ENCODE measurements around the gene SBDS. TPM values are rescaled to one million over a fixed set of nuclear protein-coding genes. Genes with fewer than 3 reads are reported as not detected.
"Not testable (repeated sequence)": the region's sequence is repeated elsewhere in the genome, so short reads cannot be mapped to it uniquely, and the experiment has no call there.

Gene SBDS
- polyA plus RNA-seq = 100 to 1,000 TPM in 3 of 4 donors, 10 to 100 TPM in 1; 87.9 to 309 (median 203) TPM
- long read RNA-seq, donor 1, transcript SBDS-201 (5 exons, 1,631 nt) = major isoform, 92 of 117 reads
- long read RNA-seq, donor 1, partial matches to known transcripts = 25 of 117 reads
- long read RNA-seq, donor 1, other reads (novel, unspliced or antisense) = 0 of 117 reads
- long read RNA-seq, donor 2, transcript SBDS-201 (5 exons, 1,631 nt) = major isoform, 26 of 43 reads
- long read RNA-seq, donor 2, partial matches to known transcripts = 17 of 43 reads
- long read RNA-seq, donor 2, other reads (novel, unspliced or antisense) = 0 of 43 reads
- long read RNA-seq, donor 3, transcript SBDS-201 (5 exons, 1,631 nt) = major isoform, 35 of 47 reads
- long read RNA-seq, donor 3, partial matches to known transcripts = 12 of 47 reads
- long read RNA-seq, donor 3, other reads (novel, unspliced or antisense) = 0 of 47 reads
- long read RNA-seq, donor 4, partial matches to known transcripts = 0 of 2 reads
- long read RNA-seq, donor 4, other reads (novel, unspliced or antisense) = 0 of 2 reads
- long read RNA-seq, donor 5, transcript SBDS-201 (5 exons, 1,631 nt) = major isoform, 12 of 12 reads
- long read RNA-seq, donor 5, partial matches to known transcripts = 0 of 12 reads
- long read RNA-seq, donor 5, other reads (novel, unspliced or antisense) = 0 of 12 reads
- long read RNA-seq, donor 6, transcript SBDS-201 (5 exons, 1,631 nt) = major isoform, 43 of 56 reads
- long read RNA-seq, donor 6, partial matches to known transcripts = 13 of 56 reads
- long read RNA-seq, donor 6, other reads (novel, unspliced or antisense) = 0 of 56 reads
- long read RNA-seq, donor 7, transcript SBDS-201 (5 exons, 1,631 nt) = major isoform, 79 of 131 reads
- long read RNA-seq, donor 7, partial matches to known transcripts = 51 of 131 reads
- long read RNA-seq, donor 7, other reads (novel, unspliced or antisense) = 0 of 131 reads
- long read RNA-seq, donor 8, partial matches to known transcripts = 0 of 1 reads
- long read RNA-seq, donor 8, other reads (novel, unspliced or antisense) = 0 of 1 reads
- long read RNA-seq, donor 9, transcript SBDS-201 (5 exons, 1,631 nt) = major isoform, 12 of 12 reads
- long read RNA-seq, donor 9, partial matches to known transcripts = 0 of 12 reads
- long read RNA-seq, donor 9, other reads (novel, unspliced or antisense) = 0 of 12 reads
- long read RNA-seq, donor 10, transcript SBDS-201 (5 exons, 1,631 nt) = major isoform, 35 of 48 reads
- long read RNA-seq, donor 10, partial matches to known transcripts = 13 of 48 reads
- long read RNA-seq, donor 10, other reads (novel, unspliced or antisense) = 0 of 48 reads

DNA sequence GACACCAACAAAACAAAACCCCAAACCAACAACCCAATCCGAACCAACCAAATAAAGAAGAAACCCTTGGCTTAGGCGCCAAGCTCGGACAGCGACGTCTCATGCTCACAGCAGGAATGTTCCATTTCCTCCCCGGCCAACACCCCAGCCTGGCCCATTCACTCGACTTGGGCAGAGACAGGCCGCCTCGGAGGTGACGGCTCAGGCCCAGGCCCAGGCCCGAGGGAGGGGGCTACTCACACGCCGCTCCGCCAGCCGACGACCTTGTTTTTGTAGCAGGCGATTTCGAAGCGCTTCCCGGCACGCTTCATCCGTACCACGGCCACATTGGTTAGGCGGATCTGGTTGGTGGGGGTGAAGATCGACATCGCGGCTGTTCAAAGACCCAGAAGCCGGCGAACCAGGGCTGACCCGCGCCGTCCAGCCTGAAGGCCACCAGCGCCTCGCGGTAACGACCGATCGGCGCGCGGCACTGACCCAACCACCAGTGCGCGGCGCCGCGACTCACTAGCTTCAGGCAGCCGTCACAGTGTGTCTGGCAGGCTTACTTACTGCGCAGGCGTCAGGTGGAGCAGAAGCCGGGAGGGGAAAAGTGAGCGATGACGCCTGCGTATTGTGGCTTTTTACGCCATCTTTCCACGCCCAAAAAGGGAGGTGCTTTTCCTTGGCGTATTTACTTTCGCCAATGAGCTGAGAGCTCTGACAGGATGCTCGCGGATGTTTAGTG is at the start of gene SBDS:
Gene SBDS (minus strand): TSS at position 537 of the 727 bp plus-strand sequence. CDS start 169 bp downstream, at position 368.
- Histone ChIP-seq H3K4me3 (ENCODE audit: low read depth in 1 of 3, low read length in 3 of 3) (peak within 1 kb of the TSS; percentile 57 to 88 (median 60)), H3K36me3 (ENCODE audit: control insufficient read depth in 3 of 3, insufficient read depth in 2 of 3, low read depth in 1 of 3, low read length in 3 of 3) (peaks cover 3 to 17% (median 4%) of the 10 kb centered on the region in 3 donors), H3K27ac (ENCODE audit: low read depth in 1 of 3, low read length in 2 of 3) (peak within 1 kb of the TSS; percentile 88 to 99 (median 98))
- peak; percentile 97 to 99 for DNase-seq
- H3K9me3 ChIP-seq (ENCODE audit: control insufficient read depth in 2 of 2, insufficient read depth in 1 of 2, low read depth in 1 of 2, low read length in 1 of 2); H3K4me1 ChIP-seq (ENCODE audit: control insufficient read depth in 3 of 3, insufficient read depth in 2 of 3, low read depth in 1 of 3, low read length in 2 of 3); FAIRE-seq; H3K27me3 ChIP-seq (ENCODE audit: control insufficient read depth in 3 of 3, insufficient read depth in 3 of 3, low read length in 3 of 3): not testable (repeated sequence)
- WGBS, 3 donors = 0 to 1% (median 1%) methylated on average over 54 to 59 of the region's 59 CpGs

DNA sequence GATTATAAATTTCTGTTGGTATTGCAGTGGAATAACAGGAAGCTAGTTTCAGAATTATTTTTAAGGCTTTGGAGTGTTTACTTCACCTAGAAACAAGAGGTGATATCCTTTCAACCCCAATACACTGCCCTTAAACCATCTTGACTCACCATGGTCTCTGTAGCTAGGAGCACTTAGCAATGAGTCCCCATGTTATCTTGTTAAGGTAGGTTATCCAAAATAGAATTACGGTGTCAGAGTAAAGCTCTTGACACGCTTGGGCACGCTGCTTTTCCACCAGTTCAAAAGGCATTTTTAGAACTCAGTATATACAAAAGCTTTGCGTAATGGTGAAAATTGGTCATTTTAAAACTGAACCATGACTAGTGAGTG is 48.2 kb upstream of the SBDS start:
- peak overlapping the region in 1 of 3 donors; percentile 22 for H3K27ac ChIP-seq (ENCODE audit: low read depth in 1 of 3, low read length in 2 of 3)
- not testable (repeated sequence) for H3K4me1 ChIP-seq (ENCODE audit: control insufficient read depth in 3 of 3, insufficient read depth in 2 of 3, low read depth in 1 of 3, low read length in 2 of 3); FAIRE-seq; DNase-seq; H3K4me3 ChIP-seq (ENCODE audit: low read depth in 1 of 3, low read length in 3 of 3); H3K27me3 ChIP-seq (ENCODE audit: control insufficient read depth in 3 of 3, insufficient read depth in 3 of 3, low read length in 3 of 3); H3K9me3 ChIP-seq (ENCODE audit: control insufficient read depth in 2 of 2, insufficient read depth in 1 of 2, low read depth in 1 of 2, low read length in 1 of 2); H3K36me3 ChIP-seq (ENCODE audit: control insufficient read depth in 3 of 3, insufficient read depth in 2 of 3, low read depth in 1 of 3, low read length in 3 of 3)
- 75 to 92% (median 86%) methylated on average over 4 of the region's 4 CpGs for WGBS, 3 donors

GRCh38 chr7:67042781-67043558 is 47.6 kb upstream of the SBDS start:
- not testable (repeated sequence) for H3K9me3 ChIP-seq (ENCODE audit: control insufficient read depth in 2 of 2, insufficient read depth in 1 of 2, low read depth in 1 of 2, low read length in 1 of 2); H3K4me3 ChIP-seq (ENCODE audit: low read depth in 1 of 3, low read length in 3 of 3); FAIRE-seq; H3K27me3 ChIP-seq (ENCODE audit: control insufficient read depth in 3 of 3, insufficient read depth in 3 of 3, low read length in 3 of 3); H3K36me3 ChIP-seq (ENCODE audit: control insufficient read depth in 3 of 3, insufficient read depth in 2 of 3, low read depth in 1 of 3, low read length in 3 of 3); H3K4me1 ChIP-seq (ENCODE audit: control insufficient read depth in 3 of 3, insufficient read depth in 2 of 3, low read depth in 1 of 3, low read length in 2 of 3)
- peak in 1 of 2 donors; percentile 56 for DNase-seq
- WGBS, 3 donors = 70 to 80% (median 74%) methylated on average over 5 of the region's 5 CpGs
- peak overlapping the region in 1 of 3 donors; percentile 44 for H3K27ac ChIP-seq (ENCODE audit: low read depth in 1 of 3, low read length in 2 of 3)

GRCh38 chr7:67040832-67041231 is 45.4 kb upstream of the SBDS start:
- not testable (repeated sequence) for DNase-seq; H3K36me3 ChIP-seq (ENCODE audit: control insufficient read depth in 3 of 3, insufficient read depth in 2 of 3, low read depth in 1 of 3, low read length in 3 of 3); H3K27me3 ChIP-seq (ENCODE audit: control insufficient read depth in 3 of 3, insufficient read depth in 3 of 3, low read length in 3 of 3); H3K4me1 ChIP-seq (ENCODE audit: control insufficient read depth in 3 of 3, insufficient read depth in 2 of 3, low read depth in 1 of 3, low read length in 2 of 3); H3K4me3 ChIP-seq (ENCODE audit: low read depth in 1 of 3, low read length in 3 of 3); H3K27ac ChIP-seq (ENCODE audit: low read depth in 1 of 3, low read length in 2 of 3); H3K9me3 ChIP-seq (ENCODE audit: control insufficient read depth in 2 of 2, insufficient read depth in 1 of 2, low read depth in 1 of 2, low read length in 1 of 2)
- 35 to 51% (median 51%) methylated on average over 2 of the region's 2 CpGs for WGBS, 3 donors
- FAIRE-seq = peak; percentile 55

- not testable (repeated sequence) for H3K9me3 ChIP-seq (ENCODE audit: control insufficient read depth in 2 of 2, insufficient read depth in 1 of 2, low read depth in 1 of 2, low read length in 1 of 2); H3K4me1 ChIP-seq (ENCODE audit: control insufficient read depth in 3 of 3, insufficient read depth in 2 of 3, low read depth in 1 of 3, low read length in 2 of 3); H3K27me3 ChIP-seq (ENCODE audit: control insufficient read depth in 3 of 3, insufficient read depth in 3 of 3, low read length in 3 of 3); H3K4me3 ChIP-seq (ENCODE audit: low read depth in 1 of 3, low read length in 3 of 3); FAIRE-seq
- Histone ChIP-seq H3K36me3 (ENCODE audit: control insufficient read depth in 3 of 3, insufficient read depth in 2 of 3, low read depth in 1 of 3, low read length in 3 of 3) (peaks cover 0 to 20% (median 0%) of the 10 kb centered on the region in 3 donors), H3K27ac (ENCODE audit: low read depth in 1 of 3, low read length in 2 of 3) (peak overlapping the region in 2 of 3 donors; percentile 20 to 49)
- 19 to 67% (median 52%) methylated on average over 8 to 10 of the region's 10 CpGs for WGBS, 3 donors
- DNase-seq = peak in 1 of 2 donors; percentile 60
Measured at GRCh38 chr7:67036432-67037395, 41.3 kb upstream of the SBDS start.

DNA sequence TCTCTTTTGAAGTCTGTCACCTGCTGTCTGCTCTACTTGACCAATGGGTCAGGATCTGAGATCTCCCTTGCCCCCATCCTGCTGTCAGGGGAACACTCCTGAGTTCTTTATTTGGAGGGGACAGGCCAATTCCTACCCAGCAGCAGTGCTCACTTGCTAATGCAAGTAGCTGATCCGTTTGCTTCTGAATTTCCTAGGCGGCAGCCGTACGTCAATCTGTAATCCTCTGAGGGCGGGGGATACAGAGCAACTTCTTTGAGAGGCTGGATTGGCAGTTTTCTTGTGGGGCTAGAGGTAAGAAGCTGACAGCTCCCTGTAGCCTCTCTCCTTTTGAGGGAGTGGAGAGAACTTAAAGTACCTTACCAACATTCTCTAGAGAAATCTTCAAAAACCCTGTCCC is 37.9 kb upstream of the SBDS start:
- no peak overlapping the region for H3K27ac ChIP-seq (ENCODE audit: low read depth in 1 of 3, low read length in 2 of 3)
- no peak for DNase-seq
- H3K27me3 ChIP-seq (ENCODE audit: control insufficient read depth in 3 of 3, insufficient read depth in 3 of 3, low read length in 3 of 3) = no peaks in the 10 kb centered on the region
- no peaks in the 10 kb centered on the region for H3K4me1 ChIP-seq (ENCODE audit: control insufficient read depth in 3 of 3, insufficient read depth in 2 of 3, low read depth in 1 of 3, low read length in 2 of 3)
- 91 to 94% (median 92%) methylated on average over 5 of the region's 5 CpGs for WGBS, 3 donors
- peaks cover 0 to 25% (median 6%) of the 10 kb centered on the region in 3 donors for H3K36me3 ChIP-seq (ENCODE audit: control insufficient read depth in 3 of 3, insufficient read depth in 2 of 3, low read depth in 1 of 3, low read length in 3 of 3)
- H3K9me3 ChIP-seq (ENCODE audit: control insufficient read depth in 2 of 2, insufficient read depth in 1 of 2, low read depth in 1 of 2, low read length in 1 of 2) = peaks cover 0 to 13% of the 10 kb centered on the region in 2 donors
- H3K4me3 ChIP-seq (ENCODE audit: low read depth in 1 of 3, low read length in 3 of 3) = no peak overlapping the region
- no peak for FAIRE-seq

Measured in small intestine (tissue), 16 donors.